ENCODE data around the gene TSFM. TPM values are rescaled to one million over a fixed set of nuclear protein-coding genes. Genes with fewer than 3 reads are reported as not detected.

TSFM gene
- 30.0 TPM for total RNA-seq

DNA sequence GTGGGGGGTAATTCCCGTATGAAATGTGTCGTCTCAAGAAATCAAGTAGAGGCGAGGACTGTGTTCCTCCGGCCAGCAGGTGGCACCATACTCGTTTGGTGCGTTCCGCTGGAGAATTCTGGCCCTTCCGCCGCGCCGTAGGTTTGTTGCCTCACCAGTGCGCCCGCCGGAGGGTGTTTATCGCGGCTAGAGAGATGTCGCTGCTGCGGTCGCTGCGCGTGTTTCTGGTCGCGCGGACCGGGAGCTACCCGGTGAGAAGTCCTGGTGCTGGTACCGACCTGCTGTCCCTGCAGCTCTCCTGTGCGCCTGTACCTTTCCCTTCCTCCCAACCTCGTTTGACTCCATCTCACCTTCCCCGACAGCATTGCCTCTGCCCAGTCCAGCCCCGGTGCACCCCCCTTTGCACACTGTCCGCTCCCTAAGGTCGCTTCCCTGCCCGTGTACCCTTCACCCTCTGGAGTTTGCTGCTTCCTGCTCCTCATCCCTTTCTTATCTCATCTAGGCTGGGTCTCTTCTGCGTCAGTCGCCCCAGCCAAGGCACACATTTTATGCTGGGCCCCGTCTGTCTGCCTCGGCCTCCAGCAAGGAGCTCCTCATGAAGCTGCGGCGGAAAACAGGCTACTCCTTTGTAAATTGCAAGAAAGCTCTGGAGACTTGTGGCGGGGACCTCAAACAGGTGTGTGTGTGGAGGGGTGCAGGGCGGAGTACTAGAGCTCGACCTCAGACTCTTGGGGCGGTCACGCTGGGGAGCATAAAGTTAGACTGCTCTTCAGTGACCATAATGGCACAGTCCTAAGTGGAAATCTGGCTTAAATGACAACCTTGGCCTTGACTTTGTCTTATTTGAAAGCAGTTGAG is at the start of gene TSFM:
TSS of gene TSFM (plus strand) at position 180 of the 858 bp plus-strand sequence. CDS start at position 195, 15 bp downstream.
- DNase-seq (ENCODE audit: low spot score) (peak; percentile 95), ATAC-seq (peak; percentile 99)

DNA sequence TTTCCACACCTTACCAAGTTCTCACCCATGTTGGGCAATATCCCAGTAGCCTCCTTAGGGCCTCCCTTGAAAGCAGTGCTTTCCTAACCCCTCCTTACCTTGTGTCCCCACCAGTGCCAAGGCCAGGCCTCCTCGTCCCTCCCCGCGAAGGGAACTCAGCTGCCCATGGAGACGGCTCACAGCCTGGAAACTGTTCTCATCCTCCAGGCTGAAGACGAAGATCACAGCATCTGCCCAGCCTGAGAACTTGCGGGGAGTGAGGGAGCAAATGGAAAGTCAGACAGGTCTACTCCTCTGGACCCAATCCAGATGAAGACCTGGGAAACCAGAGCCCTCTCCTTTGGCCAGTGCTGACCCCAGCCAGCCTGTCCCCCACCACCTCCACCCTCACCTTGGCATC is 48.7 kb upstream of the TSFM start:
- no peak for ATAC-seq
- no peak for DNase-seq (ENCODE audit: low spot score)

DNA sequence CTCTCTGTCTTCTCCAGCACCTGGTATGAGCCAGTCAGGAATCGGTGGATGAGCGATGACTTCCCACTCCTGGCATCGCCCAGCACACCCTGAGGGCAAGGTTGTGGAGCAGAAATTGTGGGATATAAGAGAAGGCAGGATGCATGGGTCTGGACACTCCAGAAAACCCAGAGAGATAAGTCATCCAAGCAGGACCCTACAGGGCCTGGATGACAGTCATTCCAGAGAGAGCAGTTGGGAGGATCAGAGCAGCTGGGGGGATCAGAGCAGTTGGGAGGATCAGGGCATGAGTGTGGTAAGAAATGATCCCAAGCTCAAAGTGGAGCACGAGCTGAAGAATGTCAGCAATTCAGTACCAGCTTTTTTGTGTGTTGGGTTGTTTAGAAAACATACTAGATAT is 48.0 kb upstream of the TSFM start:
- ATAC-seq (no peak), DNase-seq (ENCODE audit: low spot score) (no peak)

DNA sequence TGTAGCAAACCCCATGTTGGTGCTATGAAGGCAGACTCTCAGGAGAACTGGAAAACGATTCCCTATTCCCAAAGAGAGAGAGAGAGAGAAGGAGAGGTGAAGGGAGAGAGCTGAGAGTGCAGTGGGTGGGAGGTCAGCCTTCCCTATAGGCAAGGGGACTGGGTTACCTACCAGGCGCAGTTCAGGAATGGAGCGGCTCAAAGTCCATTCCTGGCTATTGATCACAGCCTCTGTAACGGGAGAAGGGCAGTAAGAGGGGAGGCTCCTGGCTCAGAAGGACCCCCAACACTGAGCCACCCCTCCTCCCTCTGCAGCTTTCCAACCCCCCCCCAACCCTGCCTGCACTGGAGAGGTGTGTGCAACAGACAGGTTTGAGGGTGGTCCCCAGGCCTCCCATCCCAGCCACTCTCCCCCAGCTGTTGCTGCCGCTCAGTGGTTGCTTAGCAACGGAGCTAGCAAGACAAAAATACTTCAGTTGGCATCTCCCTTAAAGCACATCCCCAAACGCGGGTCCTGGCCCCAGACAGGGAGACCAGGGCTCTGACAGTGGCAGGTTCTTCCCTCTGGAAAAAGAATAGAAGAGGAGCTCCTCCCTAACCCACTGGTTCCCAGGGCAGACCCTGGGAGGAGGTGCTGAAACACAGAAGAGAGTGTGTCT is 47.3 kb upstream of the TSFM start:
- peak; percentile 51 for ATAC-seq

DNA sequence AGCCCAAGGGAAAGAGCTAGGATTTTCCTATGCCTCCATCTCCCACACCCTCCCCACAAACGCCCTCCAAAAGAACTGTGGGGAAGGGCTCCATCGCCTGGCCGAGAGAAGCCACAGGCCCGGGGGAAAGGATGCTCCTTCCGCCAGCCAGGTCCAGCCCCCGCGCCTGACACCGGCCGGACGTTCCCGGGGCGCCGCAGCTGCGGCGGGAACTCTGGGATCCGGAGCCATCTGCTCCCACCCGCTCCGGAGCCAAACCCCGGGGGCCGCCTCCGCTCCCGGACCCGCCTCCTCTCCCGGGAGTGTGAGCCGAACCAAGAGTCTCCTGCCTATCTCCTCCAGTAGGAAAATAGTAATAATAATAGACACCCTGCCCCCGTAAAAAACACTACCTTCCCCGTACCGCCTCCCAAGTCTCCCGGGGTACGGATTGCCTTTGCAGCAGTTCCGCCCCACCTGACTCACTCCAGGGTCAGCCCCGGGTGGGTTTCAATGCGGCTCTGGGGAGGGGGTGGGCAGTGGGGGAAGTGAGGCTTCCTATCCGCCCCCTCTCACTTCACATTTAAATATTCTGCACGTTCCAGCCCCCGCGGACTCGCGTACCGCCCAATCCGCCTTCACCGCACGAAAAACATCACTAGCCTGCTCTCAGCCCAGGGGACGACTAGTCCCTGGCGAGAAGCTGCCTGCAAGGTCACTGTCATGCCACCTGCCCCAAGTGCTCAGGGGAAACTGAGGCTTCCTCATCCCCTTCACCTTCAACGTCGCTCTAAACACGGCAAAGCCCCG is 46.4 kb upstream of the TSFM start:
- DNase-seq (ENCODE audit: low spot score) (no peak), ATAC-seq (peak; percentile 37)

More for the DNA sequence above, 47.3 kb upstream of the TSFM start:
- no peak for DNase-seq (ENCODE audit: low spot score)

DNA sequence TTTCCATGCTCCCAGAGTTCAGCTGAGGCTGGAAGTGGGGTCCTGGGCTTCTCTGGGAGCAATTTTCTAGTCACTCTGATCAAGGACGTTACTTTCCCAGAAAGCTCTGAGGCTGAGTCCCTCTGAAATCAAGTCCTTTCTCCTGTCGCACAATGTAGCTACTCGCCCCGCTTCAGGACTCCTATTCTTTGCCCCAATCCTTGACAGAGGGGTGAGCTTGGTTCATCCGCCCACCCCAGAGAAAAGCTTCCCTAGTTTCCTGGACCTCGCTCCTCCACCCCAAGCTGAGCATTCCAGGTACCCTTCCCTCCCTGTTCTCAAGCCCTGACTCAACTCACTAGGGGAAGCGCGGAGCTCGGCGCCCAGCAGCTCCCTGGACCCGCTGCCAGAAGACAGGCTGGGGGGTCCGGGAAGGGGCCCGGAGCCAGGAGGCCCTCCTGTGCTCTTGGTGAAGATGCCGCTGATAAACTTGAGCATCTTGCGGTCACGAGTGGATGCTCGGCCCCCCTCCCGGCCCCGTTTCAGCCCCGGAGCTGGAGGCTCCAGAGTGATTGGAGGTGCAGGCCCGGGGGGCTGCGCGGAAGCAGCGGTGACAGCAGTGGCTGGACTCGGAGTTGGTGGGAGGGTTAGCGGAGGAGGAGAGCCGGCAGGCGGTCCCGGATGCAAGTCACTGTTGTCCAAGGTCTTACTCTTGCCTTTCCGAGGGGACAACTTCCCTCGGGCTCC is 45.7 kb upstream of the TSFM start:
- ATAC-seq (no peak), DNase-seq (ENCODE audit: low spot score) (no peak)

DNA sequence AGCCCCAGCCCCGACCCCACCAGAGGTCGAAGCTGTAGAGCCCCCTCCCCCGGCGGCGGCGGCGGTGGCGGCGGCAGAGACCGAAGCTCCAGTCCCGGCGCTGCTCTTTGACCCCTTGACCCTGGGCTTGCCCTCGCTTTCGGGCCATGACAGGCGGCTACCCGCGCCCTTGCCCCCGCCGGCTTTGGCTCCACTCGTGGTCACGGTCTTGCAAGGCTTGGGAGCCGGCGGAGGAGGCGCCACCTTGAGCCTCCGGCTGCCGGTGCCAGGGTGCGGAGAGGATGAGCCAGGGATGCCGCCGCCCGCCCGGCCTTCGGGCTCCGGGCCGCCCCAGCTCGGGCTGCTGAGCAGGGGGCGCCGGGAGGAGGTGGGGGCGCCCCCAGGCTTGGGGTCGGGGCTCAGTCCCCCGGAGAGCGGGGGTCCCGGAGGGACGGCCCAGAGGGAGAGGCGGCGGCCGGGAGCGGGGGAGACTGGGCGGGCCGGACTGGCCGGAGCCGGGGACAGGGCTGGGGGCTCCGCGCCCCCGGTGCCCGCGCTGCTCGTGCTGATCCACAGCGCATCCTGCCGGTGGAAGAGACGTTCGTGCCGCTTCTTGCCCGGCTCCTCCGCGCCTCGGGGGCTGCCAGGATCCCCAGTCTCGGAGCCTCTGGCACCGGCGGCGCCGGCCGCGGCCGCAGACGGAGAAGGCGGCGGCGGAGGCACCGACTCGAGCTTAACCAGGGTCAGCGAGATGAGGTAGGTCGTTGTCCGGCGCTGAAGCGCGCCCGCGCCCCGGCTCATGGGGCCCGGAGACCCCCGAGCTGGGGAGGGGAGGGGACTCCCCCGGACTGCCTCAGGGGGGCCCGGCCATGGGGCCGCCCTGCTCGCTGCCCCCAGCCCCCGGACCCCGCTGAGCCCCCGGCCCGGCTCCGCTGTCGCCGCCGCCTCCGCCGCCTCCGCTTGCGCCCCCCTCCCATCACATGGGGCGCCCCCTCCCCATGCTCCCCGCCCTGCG is 44.8 kb upstream of the TSFM start:
- ATAC-seq (peak; percentile 13), DNase-seq (ENCODE audit: low spot score) (no peak)

DNA sequence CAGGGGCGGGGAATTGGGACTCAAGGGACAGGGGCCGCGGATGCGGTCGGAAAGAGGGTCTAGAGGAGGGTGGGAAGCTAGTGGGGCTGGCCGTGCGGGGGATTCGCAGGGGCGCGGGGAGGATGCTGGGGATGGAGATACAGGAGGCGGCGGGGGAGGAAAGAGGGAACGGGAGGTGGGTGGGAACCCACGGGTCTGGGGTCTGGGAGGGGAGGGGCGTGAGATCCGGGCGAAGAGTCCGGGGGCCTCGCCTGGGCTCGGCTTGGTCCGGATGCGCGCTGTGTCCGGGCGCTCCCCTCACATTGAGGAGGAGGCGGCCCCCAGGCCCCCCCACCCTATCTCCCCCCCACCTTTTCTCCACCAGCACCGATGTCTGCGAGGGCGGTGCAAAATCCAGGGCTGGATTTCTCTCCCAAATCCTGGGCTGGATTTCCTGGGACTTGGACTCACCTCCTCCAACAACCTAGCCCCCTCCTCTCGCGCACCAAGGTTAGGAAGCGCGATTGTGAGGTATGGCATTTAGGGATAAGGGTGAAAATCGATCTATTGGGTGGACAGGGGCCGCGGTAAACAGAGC is 43.8 kb upstream of the TSFM start, which contains the start of gene AGAP2:
TSS of gene AGAP2 (minus strand) at position 82 of the 577 bp plus-strand sequence. CDS start 496 bp downstream, outside the sequence.
- DNase-seq (ENCODE audit: low spot score) = no peak

DNA sequence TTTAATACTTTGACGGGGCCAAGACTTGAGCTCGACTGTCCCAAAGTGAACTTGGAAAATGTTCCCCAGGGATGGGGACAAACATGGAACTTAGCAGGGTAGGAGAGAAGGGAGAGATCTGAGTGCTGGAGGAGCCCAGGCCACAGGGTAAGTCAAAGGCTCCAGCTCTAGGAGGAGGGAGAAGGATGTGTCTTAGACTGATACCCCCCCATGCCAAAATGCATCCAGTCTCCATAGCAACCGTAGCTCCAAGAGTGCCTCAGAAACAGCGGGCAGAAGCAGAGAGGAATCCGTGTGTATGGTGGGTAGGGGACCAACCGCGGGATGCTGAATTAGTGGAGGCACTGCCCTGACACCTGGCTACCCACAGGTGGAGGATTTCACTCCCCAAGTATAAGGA is 43.2 kb upstream of the TSFM start:
- DNase-seq (ENCODE audit: low spot score) (no peak), ATAC-seq (no peak)

More for the DNA sequence above, 43.8 kb upstream of the TSFM start, which contains the start of gene AGAP2:
- ATAC-seq = no peak

DNA sequence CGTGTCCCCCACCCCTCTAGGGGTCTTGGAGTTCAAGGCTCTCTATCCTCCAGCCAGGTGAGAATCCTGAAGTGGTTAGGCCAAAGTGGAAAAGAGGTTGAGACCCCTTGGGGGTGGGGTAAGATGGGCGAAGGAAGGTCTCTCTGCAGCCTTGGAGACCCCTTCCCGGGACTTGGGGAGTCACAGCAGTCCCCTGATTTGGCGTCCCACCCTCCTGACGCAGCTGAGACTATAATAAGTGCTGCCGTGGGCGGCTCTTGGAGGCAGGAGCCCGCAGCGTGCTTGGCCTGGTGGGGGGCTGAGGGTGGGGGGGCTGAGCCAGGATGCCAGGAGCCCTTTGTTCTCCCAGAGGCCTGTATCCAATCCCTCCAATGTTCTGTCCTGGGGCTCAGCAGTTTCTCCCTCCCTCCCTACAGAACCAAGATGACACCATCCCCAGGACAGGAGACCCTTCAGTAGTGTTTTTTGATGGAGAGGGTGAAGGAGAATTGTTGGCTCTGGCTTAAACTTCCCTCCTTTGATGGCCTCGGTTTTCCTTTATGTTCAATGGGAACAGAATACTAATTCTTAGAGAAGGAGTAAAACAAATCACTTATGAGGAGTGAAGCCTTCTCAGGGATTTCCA is 42.6 kb upstream of the TSFM start:
- DNase-seq (ENCODE audit: low spot score) (no peak), ATAC-seq (no peak)

DNA sequence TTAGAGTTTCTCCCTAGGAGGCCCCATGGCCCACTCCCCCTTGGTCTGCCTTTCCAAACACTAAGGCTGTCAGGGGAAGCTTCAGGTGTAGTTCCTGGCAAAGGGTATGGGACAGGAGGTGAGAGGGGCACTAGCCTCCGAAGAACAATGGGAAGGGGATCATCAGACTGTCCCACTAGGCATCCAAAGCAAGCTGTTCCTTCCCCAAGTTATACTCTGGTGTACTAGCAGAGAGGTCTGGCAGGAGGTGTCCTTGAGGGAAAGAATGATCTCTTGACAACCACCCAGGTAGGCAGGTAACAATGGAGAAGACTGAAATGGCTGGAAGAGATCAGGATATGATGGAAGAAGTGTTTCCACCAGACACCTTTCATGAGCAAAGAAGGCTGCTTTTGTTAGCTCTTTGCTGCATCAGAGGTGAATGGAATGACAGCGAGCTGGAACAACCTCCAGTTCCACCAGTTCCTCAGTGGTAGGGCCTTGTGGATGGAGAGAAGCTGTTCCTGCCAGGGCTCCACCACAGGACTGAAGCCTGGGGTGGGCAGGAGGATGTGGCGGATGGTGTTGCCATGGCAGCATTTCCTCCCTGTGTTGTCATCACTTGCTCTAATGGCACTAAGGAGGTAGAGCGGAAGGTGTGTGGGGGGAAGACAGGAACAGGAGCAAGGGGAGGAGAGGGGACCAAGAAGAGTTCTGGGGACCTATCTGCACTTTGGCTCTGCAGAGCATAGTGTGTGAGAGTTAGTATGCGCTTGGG is 41.8 kb upstream of the TSFM start:
- DNase-seq (ENCODE audit: low spot score) (no peak), ATAC-seq (no peak)

DNA sequence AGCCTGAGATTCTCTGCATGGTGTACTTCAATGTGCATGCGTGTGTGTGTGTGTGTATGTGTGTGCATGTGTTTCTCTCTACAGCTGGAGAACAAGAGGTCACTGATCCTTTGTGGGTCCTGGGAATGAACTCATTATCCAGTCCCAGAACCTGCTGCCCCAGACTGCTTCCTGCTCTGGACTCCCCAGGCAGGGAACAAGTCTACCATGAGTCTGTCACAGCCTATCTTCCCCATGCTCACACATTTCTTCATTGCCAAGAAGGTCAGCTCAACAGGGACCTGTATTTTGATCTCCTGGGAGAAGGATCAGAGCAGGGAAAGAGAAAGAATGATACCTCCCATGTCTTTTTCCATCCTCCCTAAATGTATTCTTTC is 41.2 kb upstream of the TSFM start:
- no peak for ATAC-seq
- DNase-seq (ENCODE audit: low spot score) = no peak

DNA sequence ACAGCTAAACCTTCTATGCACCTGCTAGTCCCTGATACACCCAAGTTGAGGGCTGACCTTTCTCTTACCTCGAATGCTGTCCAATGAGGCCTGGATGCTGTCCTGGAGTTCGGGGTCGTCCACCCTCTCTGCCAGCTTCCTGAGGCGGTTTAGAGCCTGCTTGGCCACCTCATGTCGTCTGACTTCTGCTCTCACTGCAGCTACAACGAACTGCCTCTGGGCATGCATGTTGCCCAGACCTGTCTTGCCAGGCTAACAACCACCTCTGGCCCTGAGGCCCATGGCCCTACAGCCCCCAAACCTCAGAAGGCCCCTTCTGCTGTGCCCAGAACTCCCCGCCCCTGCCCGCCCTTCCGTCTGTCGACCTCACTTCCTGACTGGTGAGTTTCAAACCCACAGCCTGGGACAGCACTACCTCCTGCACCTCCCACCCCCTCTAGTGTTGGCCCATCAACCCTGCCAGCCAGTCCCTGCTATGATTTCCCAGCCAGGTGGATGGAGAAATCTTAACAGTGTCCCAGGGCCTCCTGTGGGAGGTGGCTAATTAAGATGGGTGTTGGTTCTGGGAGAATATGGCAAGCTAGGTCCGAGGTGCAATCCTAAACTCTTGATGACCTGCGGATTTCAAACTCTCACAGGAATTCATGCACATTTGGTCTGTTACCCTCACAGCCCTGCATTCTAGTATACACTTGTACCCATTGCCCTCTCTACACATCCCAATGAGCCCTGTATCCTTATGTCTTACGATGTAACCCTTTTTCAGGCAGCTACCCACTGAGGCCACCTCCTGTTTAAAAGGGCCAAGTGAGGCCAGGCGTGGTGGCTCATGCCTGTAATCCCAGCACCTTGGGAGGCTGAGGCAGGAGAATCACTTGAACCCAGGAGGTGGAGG is 40.5 kb upstream of the TSFM start:
- DNase-seq (ENCODE audit: low spot score) = no peak
- no peak for ATAC-seq

DNA sequence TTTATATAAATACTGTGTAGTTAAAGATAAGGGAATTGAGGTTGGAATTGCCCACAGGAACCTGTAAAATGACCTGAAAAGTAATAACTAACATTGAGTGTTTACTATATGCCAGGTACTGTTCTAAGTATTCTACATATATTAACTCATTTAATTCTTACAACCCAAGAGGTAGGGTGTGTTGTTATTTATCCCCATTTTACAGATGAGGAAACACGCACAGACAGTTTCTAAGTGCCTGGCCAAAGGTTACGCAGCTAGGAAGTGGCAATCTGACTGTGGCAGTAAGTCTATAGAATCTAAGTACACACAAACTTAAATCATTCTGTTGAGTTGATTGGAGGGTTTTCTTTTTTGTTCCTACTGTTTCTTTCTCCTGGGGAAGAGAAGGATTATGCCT is 38.8 kb upstream of the TSFM start:
- DNase-seq (ENCODE audit: low spot score) (no peak), ATAC-seq (no peak)

DNA sequence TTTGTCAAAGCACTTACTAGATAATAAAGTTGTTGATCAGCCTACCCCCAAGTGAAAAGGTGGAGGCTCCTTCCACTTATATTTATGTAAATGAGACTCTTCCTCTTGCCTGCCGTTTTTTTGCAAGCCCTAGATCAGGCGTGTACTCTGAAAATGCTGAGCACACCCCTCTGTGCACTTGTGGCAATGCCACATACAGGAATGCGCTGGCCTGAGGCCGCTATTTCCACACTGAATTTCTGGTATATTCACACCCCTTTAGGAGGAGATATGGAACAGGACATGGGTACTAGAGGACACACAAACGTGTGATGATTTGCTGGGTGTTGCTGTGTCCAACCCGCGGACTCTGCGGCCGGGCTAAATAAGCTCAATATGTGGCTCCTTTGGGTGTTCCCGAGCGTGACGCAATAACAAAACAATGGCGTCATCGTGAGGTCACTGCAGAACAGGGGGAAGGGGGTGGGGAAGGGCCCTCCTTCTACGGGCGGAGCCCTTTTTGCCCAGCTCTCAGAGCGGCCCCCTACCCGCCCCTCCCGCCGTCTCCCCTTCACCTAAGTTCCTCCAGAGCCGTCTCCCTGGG is 38.3 kb upstream of the TSFM start:
- peak; percentile 68 for DNase-seq (ENCODE audit: low spot score)
- ATAC-seq = peak; percentile 56

DNA sequence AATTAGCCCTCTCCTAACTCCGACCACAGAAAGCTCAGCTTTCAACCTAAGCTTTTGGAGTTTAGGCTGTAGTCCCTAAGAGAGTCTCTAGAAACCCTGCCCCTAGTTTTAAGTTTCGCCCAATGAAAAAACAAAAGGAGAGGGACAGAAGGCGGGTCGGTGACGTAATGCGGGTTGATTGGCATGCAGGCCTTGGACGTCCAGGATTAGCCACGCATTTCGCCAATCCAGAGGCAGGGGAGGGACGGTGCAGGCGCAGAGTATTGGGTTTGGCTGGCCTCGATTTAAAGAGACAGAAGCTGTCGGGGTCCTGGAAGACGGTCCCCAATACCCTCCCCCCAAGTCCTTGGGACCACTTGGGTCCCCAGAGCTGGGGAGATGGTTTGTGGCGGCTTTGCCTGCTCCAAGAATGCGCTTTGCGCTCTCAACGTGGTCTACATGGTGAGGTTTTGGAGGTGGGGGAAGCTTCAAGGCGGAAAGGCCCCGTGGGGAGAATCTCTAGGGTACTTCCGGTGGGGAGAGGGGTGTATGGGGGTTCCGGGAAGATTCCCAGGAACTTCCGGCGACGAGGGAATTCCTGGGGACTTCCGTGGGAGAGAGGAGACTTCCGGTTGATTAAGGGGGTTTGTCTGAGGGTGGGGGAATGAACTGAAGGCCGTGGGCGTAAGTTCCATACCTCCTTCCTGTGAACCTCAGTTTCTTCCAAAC is 37.7 kb upstream of the TSFM start, which contains the start of gene TSPAN31:
TSS of gene TSPAN31 (plus strand) at position 263 of the 708 bp plus-strand sequence. CDS start at position 379, 116 bp downstream.
- DNase-seq (ENCODE audit: low spot score) = peak; percentile 95
- peak; percentile 93 for ATAC-seq
